K562 (cell line): ENCODE data around the gene TMPRSS9. TPM values are rescaled to one million over a fixed set of nuclear protein-coding genes. Genes with fewer than 3 reads are reported as not detected.
A peak's percentile ranks its signal among the peaks of the same experiment; 100 is the strongest.

Experiments
- BDP1 ChIP-seq: IDR thresholded peaks from 3 replicates; pipeline ENCODE4 v1.6.1; 2011; ENCODE audit not compliant: insufficient read length, insufficient read depth
- CBX3 ChIP-seq, 2 experiments: IDR thresholded peaks; 1 replicate in 1 of 2; 2 replicates in 1 of 2; pipeline ENCODE4 v1.6.1; 2012; ENCODE audit warnings: inconsistent platforms in 2 of 2, low read length in 2 of 2, borderline replicate concordance in 1 of 2, control low read depth in 1 of 2
- CBX5 ChIP-seq: IDR thresholded peaks from 2 replicates; pipeline ENCODE4 v1.6.1; 2014; ENCODE audit warnings: low read depth, borderline replicate concordance
- DMBX1 ChIP-seq: fragments of 250-450 bp; sonication (Bioruptor Pico); IDR thresholded peaks from 2 replicates; pipeline ENCODE4 v1.8.0; 2022; ENCODE audit warnings: inconsistent platforms, mild to moderate bottlenecking, moderate library complexity, borderline replicate concordance
- EP300 ChIP-seq: IDR thresholded peaks from 2 replicates; pipeline ENCODE4 v1.6.1; 2012; ENCODE audit warnings: low read length, improper control_type of control experiment
- KAT8 ChIP-seq: fragments of 450-650 bp; IDR thresholded peaks from 2 replicates; pipeline ENCODE4 v1.6.1; 2016; ENCODE audit warnings: low read depth, mild to moderate bottlenecking
- NR2C2 ChIP-seq, 2 experiments: fragments of 200-800 bp in 1 of 2; sonication (Bioruptor generic) in 1 of 2; sonication (generic) in 1 of 2; formaldehyde crosslinking in 1 of 2; IDR thresholded peaks; 2 replicates each; pipeline versions ENCODE4 v1.6.1 to v1.8.0; 2016 to 2022; ENCODE audit warnings: mild to moderate bottlenecking in 1 of 2, missing compliant biosample characterization in 1 of 2, missing genetic modification characterization in 1 of 2, missing genetic modification reagents in 1 of 2
- RBBP5 ChIP-seq: fragments of 200-600 bp; sonication (generic); IDR thresholded peaks from 2 replicates; pipeline ENCODE4 v1.6.1; 2012; ENCODE audit warnings: borderline replicate concordance, mild to moderate bottlenecking, low read length, control low read depth, inconsistent platforms; ENCODE audit not compliant: insufficient read depth, poor library complexity, severe bottlenecking
- SMARCC2 ChIP-seq: fragments of 450-650 bp; IDR thresholded peaks from 2 replicates; pipeline ENCODE4 v1.6.1; 2017; ENCODE audit warnings: antibody characterized with exemption, moderate library complexity, mild to moderate bottlenecking, low read depth
- TFAM ChIP-seq: fragments of 250-450 bp; sonication (Bioruptor Pico); conservative IDR thresholded peaks from 2 replicates; pipeline ENCODE4 v1.5.0; 2021; ENCODE audit warnings: mild to moderate bottlenecking, moderate library complexity
- XRCC3 ChIP-seq: fragments of 450-650 bp; IDR thresholded peaks from 2 replicates; pipeline ENCODE4 v1.6.1; 2017; ENCODE audit warnings: mild to moderate bottlenecking, moderate library complexity
- ZNF239 ChIP-seq: fragments of 250-450 bp; sonication (Bioruptor Pico); IDR thresholded peaks from 2 replicates; pipeline ENCODE4 v1.4.0; 2020; ENCODE audit warnings: mild to moderate bottlenecking
- ZNF408 ChIP-seq: fragments of 250-450 bp; sonication (Bioruptor Pico); IDR thresholded peaks from 2 replicates; pipeline ENCODE4 v1.4.0; 2020; ENCODE audit warnings: low read depth, mild to moderate bottlenecking, moderate library complexity
- polyA plus RNA-seq, 8 experiments: library from polyadenylated mRNA; depleted of rRNA in 4 of 8; stranded (reverse) in 5 of 8; unstranded in 3 of 8; fragments of >200 nt; fragmentation: Nextera tagmentation in 2 of 8; fragmentation: Illumina TruSeq in 1 of 8; extraction: Ambion mirVana in 2 of 8; extraction: Trizol in 1 of 8; gene quantifications; 2 replicates each; pipeline versions ENCODE4 v1.2.1 to v1.2.3, GENCODE V29; 2011 to 2014; ENCODE audit warnings: inconsistent platforms in 1 of 8, missing spikeins in 1 of 8
- total RNA-seq, 7 experiments: library from RNA; depleted of rRNA in 6 of 7; stranded (reverse); fragments of >200 nt in 6 of 7; fragmentation: Illumina TruSeq in 2 of 7; extraction: Trizol in 2 of 7; gene quantifications; 2 replicates each; pipeline versions ENCODE4 v1.2.1 to v1.2.3, GENCODE V29; 2011 to 2021; ENCODE audit warnings: low replicate concordance in 1 of 7
- TF ChIP-seq, protein P1 (sequence below): fragments of 250-450 bp; sonication (Bioruptor Pico); IDR thresholded peaks from 2 replicates; pipeline ENCODE4 v1.4.0; 2020; ENCODE audit warnings: mild to moderate bottlenecking, moderate library complexity
- TF ChIP-seq, protein P2 (sequence below): sonication (generic); formaldehyde crosslinking; IDR thresholded peaks from 2 replicates; pipeline ENCODE4 v1.8.0; 2022; ENCODE audit warnings: mild to moderate bottlenecking, missing genetic modification reagents
- TF ChIP-seq, protein P3 (sequence below): fragments of 250-450 bp; sonication (Bioruptor Pico); IDR thresholded peaks from 2 replicates; pipeline ENCODE4 v1.8.0; 2022; ENCODE audit warnings: moderate library complexity, mild to moderate bottlenecking, inconsistent platforms
- TF ChIP-seq, protein P4 (sequence below): fragments of 250-450 bp; sonication (Bioruptor Pico); IDR thresholded peaks from 2 replicates; pipeline ENCODE4 v1.5.0; 2021
- TF ChIP-seq, protein P5 (sequence below): IDR thresholded peaks from 2 replicates; pipeline ENCODE4 v1.6.1; 2014; ENCODE audit warnings: antibody characterized with exemption
- TF ChIP-seq, protein P6 (sequence below): fragments of 450-650 bp; IDR thresholded peaks from 2 replicates; pipeline ENCODE4 v1.7.0; 2016; ENCODE audit warnings: borderline replicate concordance

Gene TMPRSS9
- total and polyA plus RNA-seq, 9 of the 15 experiments (the other 6 are each of a cell fraction or from before 2014, with no cell fraction given), result 0.01 to 0.03 TPM; not detected in 7

DNA sequence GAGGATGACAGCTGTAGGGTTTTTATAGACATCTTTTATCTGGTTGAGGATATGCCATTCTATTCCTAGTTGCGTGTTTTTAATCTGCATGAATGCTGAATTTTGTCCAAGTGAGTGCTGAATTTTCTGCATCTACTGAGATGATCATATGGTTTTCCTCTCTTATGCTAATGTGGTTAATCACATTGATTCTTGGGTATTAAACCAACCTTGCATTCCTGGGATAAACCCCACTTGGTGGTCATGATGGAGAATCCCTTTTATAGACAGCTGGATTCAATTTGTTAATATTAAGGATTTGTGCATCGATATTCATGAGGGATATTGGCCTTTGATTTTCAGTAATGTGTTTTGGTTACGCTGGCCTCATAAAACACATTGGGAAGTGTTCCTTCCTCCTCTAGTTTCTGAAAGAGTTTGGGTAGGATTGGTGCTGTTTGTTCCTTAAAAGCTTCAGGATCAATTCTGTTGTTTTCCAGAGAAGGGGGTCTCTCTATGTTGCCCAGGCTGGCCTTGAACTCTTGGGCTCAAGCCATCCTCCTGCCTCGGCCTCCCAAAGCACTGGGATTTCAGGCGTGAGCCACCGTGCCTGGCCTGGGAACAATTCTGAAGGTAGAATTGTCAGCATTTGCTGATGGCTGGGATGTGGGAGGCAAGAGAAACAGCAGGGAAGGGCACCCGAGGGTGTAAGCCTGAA, 44.8 kb upstream of the TMPRSS9 start (continued):
- TF ChIP-seq, protein P1, sequence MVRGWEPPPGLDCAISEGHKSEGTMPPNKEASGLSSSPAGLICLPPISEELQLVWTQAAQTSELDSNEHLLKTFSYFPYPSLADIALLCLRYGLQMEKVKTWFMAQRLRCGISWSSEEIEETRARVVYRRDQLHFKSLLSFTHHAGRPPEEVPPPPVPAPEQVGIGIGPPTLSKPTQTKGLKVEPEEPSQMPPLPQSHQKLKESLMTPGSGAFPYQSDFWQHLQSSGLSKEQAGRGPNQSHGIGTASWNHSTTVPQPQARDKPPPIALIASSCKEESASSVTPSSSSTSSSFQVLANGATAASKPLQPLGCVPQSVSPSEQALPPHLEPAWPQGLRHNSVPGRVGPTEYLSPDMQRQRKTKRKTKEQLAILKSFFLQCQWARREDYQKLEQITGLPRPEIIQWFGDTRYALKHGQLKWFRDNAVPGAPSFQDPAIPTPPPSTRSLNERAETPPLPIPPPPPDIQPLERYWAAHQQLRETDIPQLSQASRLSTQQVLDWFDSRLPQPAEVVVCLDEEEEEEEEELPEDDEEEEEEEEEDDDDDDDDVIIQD (CRISPR knock-in tag), result no peak
- TF ChIP-seq, protein P2, sequence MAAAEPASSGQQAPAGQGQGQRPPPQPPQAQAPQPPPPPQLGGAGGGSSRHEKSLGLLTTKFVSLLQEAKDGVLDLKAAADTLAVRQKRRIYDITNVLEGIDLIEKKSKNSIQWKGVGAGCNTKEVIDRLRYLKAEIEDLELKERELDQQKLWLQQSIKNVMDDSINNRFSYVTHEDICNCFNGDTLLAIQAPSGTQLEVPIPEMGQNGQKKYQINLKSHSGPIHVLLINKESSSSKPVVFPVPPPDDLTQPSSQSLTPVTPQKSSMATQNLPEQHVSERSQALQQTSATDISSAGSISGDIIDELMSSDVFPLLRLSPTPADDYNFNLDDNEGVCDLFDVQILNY (CRISPR knock-in tag), result no peak
- TF ChIP-seq BDP1, result no peak
- TF ChIP-seq, protein P3, sequence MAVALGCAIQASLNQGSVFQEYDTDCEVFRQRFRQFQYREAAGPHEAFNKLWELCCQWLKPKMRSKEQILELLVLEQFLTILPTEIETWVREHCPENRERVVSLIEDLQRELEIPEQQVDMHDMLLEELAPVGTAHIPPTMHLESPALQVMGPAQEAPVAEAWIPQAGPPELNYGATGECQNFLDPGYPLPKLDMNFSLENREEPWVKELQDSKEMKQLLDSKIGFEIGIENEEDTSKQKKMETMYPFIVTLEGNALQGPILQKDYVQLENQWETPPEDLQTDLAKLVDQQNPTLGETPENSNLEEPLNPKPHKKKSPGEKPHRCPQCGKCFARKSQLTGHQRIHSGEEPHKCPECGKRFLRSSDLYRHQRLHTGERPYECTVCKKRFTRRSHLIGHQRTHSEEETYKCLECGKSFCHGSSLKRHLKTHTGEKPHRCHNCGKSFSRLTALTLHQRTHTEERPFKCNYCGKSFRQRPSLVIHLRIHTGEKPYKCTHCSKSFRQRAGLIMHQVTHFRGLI, result no peak
- TF ChIP-seq CBX3 (IDR thresholded peaks at IDR 0.05; ENCODE audit: borderline replicate concordance in 1 of 2, low read length in 2 of 2), result peak in 1 of 2 experiments; percentile 95; a peak in 2 of 3 replicates
- TF ChIP-seq, protein P4, sequence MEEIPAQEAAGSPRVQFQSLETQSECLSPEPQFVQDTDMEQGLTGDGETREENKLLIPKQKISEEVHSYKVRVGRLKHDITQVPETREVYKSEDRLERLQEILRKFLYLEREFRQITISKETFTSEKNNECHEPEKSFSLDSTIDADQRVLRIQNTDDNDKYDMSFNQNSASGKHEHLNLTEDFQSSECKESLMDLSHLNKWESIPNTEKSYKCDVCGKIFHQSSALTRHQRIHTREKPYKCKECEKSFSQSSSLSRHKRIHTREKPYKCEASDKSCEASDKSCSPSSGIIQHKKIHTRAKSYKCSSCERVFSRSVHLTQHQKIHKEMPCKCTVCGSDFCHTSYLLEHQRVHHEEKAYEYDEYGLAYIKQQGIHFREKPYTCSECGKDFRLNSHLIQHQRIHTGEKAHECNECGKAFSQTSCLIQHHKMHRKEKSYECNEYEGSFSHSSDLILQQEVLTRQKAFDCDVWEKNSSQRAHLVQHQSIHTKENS, result no peak
- no peak for TF ChIP-seq NR2C2 (CRISPR knock-in tag; IDR thresholded peaks at IDR 0.05)
- no peak for TF ChIP-seq NR2C2 (tag; IDR thresholded peaks at IDR 0.05)
- TF ChIP-seq DMBX1 (CRISPR knock-in tag), result no peak
- TF ChIP-seq, protein P5, sequence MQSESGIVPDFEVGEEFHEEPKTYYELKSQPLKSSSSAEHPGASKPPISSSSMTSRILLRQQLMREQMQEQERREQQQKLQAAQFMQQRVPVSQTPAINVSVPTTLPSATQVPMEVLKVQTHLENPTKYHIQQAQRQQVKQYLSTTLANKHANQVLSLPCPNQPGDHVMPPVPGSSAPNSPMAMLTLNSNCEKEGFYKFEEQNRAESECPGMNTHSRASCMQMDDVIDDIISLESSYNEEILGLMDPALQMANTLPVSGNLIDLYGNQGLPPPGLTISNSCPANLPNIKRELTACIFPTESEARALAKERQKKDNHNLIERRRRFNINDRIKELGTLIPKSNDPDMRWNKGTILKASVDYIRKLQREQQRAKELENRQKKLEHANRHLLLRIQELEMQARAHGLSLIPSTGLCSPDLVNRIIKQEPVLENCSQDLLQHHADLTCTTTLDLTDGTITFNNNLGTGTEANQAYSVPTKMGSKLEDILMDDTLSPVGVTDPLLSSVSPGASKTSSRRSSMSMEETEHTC, result no peak
- no peak for TF ChIP-seq ZNF408 (CRISPR knock-in tag)
- TF ChIP-seq, protein P6, sequence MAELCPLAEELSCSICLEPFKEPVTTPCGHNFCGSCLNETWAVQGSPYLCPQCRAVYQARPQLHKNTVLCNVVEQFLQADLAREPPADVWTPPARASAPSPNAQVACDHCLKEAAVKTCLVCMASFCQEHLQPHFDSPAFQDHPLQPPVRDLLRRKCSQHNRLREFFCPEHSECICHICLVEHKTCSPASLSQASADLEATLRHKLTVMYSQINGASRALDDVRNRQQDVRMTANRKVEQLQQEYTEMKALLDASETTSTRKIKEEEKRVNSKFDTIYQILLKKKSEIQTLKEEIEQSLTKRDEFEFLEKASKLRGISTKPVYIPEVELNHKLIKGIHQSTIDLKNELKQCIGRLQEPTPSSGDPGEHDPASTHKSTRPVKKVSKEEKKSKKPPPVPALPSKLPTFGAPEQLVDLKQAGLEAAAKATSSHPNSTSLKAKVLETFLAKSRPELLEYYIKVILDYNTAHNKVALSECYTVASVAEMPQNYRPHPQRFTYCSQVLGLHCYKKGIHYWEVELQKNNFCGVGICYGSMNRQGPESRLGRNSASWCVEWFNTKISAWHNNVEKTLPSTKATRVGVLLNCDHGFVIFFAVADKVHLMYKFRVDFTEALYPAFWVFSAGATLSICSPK, result no peak
- TF ChIP-seq EP300, result no peak
- no peak for TF ChIP-seq KAT8
- TF ChIP-seq CBX5, result peak; percentile 71; the same call in 1 of the 2 replicates
- TF ChIP-seq SMARCC2, result no peak
- TF ChIP-seq TFAM, result no peak
- peak; percentile 55; the same call in 1 of the 2 replicates for TF ChIP-seq XRCC3
- TF ChIP-seq RBBP5, result no peak
- TF ChIP-seq ZNF239 (CRISPR knock-in tag), result no peak
